Measurements from ENCODE around the gene SYNE1. TPM values are rescaled to one million over a fixed set of nuclear protein-coding genes. Genes with fewer than 3 reads are reported as not detected.

SYNE1 gene
- total and polyA plus RNA-seq, 2 of the 8 experiments (the other 6 are each of a cell fraction or from before 2014, with no cell fraction given) = 2.8 to 5.5 TPM

- no peak overlapping the region for H3K9ac ChIP-seq (replicated peaks in 1 of 4; ENCODE audit: extremely low read depth in 1 of 4, low read depth in 3 of 4, low read length in 3 of 4)
- no peak overlapping the region for H2BK120ac ChIP-seq (replicated peaks; ENCODE audit: low read depth, low read length)
- no peaks in the 10 kb centered on the region for H3K79me1 ChIP-seq (ENCODE audit: low read depth, low read length)
- WGBS, 2 experiments (ENCODE audit: extremely low coverage in 1 of 2, insufficient coverage in 1 of 2, insufficient read length in 1 of 2, insufficient replicate concordance in 2 of 2, low coverage in 1 of 2, low lambda C conversion rate in 2 of 2, missing lambda C conversion rate in 1 of 2) = 89% methylated on average over 6 of the region's 6 CpGs; no CpG with 5 or more reads in 1 of the 2 experiments
- H3K9me3 ChIP-seq (ENCODE audit: insufficient read depth in 2 of 2, low read depth in 1 of 2, low read length in 1 of 2) = no peaks in the 10 kb centered on the region
- H2BK12ac ChIP-seq (ENCODE audit: low read depth, low read length) = no peak overlapping the region
- no peak for DNase-seq (ENCODE audit: low read depth in 1 of 2, low spot score in 2 of 2)
- H2BK5ac ChIP-seq (ENCODE audit: low read depth, low read length) = no peak overlapping the region
- H4K8ac ChIP-seq (ENCODE audit: extremely low read depth, insufficient read depth, low read length) = no peak overlapping the region
- no peak overlapping the region for H3K4me2 ChIP-seq (ENCODE audit: insufficient read depth in 1 of 2, low read depth in 2 of 2, low read length in 2 of 2)
- no peaks in the 10 kb centered on the region for H3K27me3 ChIP-seq (replicated peaks in 1 of 4; ENCODE audit: control insufficient read depth in 3 of 4, extremely low read depth in 1 of 4, insufficient read depth in 3 of 4, low read length in 3 of 4)
- no peaks in the 10 kb centered on the region for H3K36me3 ChIP-seq (ENCODE audit: control insufficient read depth in 2 of 4, insufficient read depth in 4 of 4, low read length in 3 of 4)
- H3K18ac ChIP-seq (ENCODE audit: extremely low read depth, low read length) = no peak overlapping the region
- no peak overlapping the region for H3K23ac ChIP-seq (ENCODE audit: insufficient read length)
- H4K20me1 ChIP-seq (replicated peaks in 1 of 2; ENCODE audit: control insufficient read depth in 1 of 2, insufficient read depth in 2 of 2, low read length in 2 of 2) = no peaks in the 10 kb centered on the region
- H3K4me1 ChIP-seq (replicated peaks in 1 of 4; ENCODE audit: control insufficient read depth in 3 of 4, insufficient read depth in 4 of 4, low read length in 3 of 4) = no peaks in the 10 kb centered on the region
- H3K4me3 ChIP-seq (ENCODE audit: extremely low read depth in 1 of 4, insufficient read depth in 2 of 4, low read depth in 3 of 4, low read length in 4 of 4) = no peak overlapping the region
- H3K56ac ChIP-seq (replicated peaks; ENCODE audit: insufficient read length, low read depth, low read length) = no peak overlapping the region
- H3K27ac ChIP-seq (ENCODE audit: low read depth, low read length) = no peak overlapping the region
- FAIRE-seq = no peak
- CTCF ChIA-PET (ENCODE audit: partially characterized antibody) = no interaction called here
- H3K23me2 ChIP-seq (ENCODE audit: low read depth, low read length) = no peaks in the 10 kb centered on the region
- no peak overlapping the region for H3K14ac ChIP-seq (ENCODE audit: insufficient read length)
- H2AFZ ChIP-seq (ENCODE audit: low read length) = no peak overlapping the region
- H2AK5ac ChIP-seq (ENCODE audit: low read depth, low read length) = no peak overlapping the region
- no peak overlapping the region for H2BK20ac ChIP-seq (ENCODE audit: low read length)
- no peak overlapping the region for H4K5ac ChIP-seq (ENCODE audit: insufficient read length, low read depth, low read length)
- H3K79me2 ChIP-seq (ENCODE audit: control insufficient read depth in 1 of 2, insufficient read depth in 2 of 2, low read length in 2 of 2) = no peaks in the 10 kb centered on the region
- H2BK15ac ChIP-seq (ENCODE audit: low read length) = no peak overlapping the region
- no peak overlapping the region for H4K91ac ChIP-seq (replicated peaks; ENCODE audit: insufficient read length, low read length)
- H3K4ac ChIP-seq (replicated peaks; ENCODE audit: insufficient read length, low read depth, low read length) = no peak overlapping the region
- POLR2A ChIA-PET (ENCODE audit: partially characterized antibody) = no interaction called here
- no peak for TF ChIP-seq NRF1 (IDR thresholded peaks at IDR 0.05; ENCODE audit: low read depth, low read length)
- no peak for TF ChIP-seq CHD1 (IDR thresholded peaks at IDR 0.05; ENCODE audit: low read depth, low read length)
- no peak for TF ChIP-seq SP4 (IDR thresholded peaks at IDR 0.05; ENCODE audit: low read length)
- TF ChIP-seq TCF12 (IDR thresholded peaks at IDR 0.05; ENCODE audit: low read depth, low read length) = no peak
- TF ChIP-seq ATF2 (IDR thresholded peaks at IDR 0.05; ENCODE audit: low read length) = no peak
- TF ChIP-seq SAP30 (IDR thresholded peaks at IDR 0.05; ENCODE audit: insufficient read depth, insufficient replicate concordance, low read length) = no peak
- TF ChIP-seq MAFK (IDR thresholded peaks at IDR 0.05; ENCODE audit: low read depth, low read length) = no peak
- no peak for TF ChIP-seq ZNF274 (IDR thresholded peaks at IDR 0.05; ENCODE audit: borderline replicate concordance, extremely low read depth, low read length)
- TF ChIP-seq BRCA1 (IDR thresholded peaks at IDR 0.05; ENCODE audit: low read depth, low read length) = no peak
- no peak for TF ChIP-seq CBX8 (IDR thresholded peaks at IDR 0.05; ENCODE audit: borderline replicate concordance, low read depth, low read length)
Observed at GRCh38 chr6:152271776-152272464, 365.2 kb downstream of the SYNE1 start.

All from H1 (cell line).